GM18499 (cell line): ENCODE measurements around the gene GPR148.

Source experiments
- ATAC-seq: cut with Tn5 transposase; IDR thresholded peaks from one replicate; pipeline ENCODE4 v1.9.1; 2021; ENCODE audit warnings: moderate number of reproducible peaks; ENCODE audit not compliant: insufficient read depth, unreplicated experiment

Gene GPR148

GRCh38 chr2:130766711-130767407 is 38.0 kb downstream of the GPR148 start:
- no peak for ATAC-seq

GRCh38 chr2:130767408-130767775 is 38.5 kb downstream of the GPR148 start:
- ATAC-seq, result no peak

- no peak for ATAC-seq
Measured at GRCh38 chr2:130768191-130768855, 39.5 kb downstream of the GPR148 start.

DNA sequence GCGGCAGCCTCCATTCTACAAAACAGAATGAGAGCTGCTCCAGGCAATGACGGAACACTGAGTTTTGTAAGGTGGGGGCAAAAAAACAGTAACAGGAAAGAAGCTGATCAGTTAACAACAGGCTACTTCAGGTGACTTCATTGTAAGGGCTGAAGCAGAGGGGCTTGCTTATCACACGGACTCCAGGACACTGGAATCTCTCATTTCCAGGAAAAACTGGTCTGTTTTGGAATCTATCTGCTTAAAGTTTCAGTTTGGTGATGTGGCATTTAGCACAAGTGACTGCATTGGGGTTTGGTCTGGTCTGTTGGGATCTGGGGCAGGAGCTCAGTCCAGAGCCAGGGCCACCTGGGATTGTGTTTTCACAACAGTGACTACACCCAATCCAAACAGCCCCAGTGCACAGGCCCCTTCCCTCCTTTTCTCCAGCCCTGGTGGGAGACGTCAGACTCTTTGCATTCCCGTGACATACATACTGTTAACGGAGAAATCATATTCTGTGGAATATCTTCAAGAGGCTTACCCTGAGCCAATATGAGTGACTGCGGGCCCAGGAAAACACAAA is 40.6 kb downstream of the GPR148 start:
- ATAC-seq, result no peak

DNA sequence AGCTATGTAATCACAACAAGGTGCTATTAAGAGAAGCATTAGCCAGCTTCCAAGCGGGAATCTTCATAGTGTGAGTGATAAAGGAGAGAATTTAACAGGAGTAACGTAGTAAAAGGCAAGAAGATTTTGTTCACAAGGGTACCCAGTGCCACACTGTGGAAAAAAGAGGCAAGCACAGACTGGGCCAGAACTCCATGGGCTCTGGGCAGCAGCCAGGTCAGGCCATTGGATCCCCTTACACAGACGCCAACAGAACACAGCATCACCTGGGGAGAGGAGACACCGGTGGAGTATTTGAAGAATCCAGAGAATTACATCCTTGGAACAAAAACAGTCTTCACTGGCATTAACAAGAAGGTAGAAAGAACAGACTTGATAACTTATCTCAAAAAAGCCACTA is 47.7 kb downstream of the GPR148 start:
- no peak for ATAC-seq

DNA sequence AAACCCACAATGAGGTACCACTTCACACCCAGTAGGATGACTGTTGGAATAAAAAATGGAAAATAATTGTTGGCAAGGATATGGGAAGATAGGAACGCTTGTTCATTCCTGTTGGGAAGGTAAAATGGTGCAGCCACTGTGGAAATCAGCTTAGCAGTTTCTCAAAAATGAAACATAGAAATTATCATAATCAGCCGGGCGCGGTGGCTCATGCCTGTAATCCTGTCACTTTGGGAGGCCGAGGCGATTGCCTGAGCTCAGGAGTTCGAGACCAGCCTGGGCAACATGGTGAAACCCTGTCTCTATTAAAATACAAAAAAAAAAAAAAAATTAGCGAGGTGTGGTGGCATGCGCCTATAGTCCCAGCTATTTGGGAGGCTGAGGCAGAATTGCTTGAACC is 49.9 kb downstream of the GPR148 start:
- no peak for ATAC-seq
